Measurements from ENCODE around the gene MYBBP1A. TPM values are rescaled to one million over a fixed set of nuclear protein-coding genes. Genes with fewer than 3 reads are reported as not detected.
A peak's percentile ranks its signal among the peaks of the same experiment; 100 is the strongest.

Gene MYBBP1A
- total and polyA plus RNA-seq, 2 of the 8 experiments (the other 6 are each of a cell fraction or from before 2014, with no cell fraction given) = 46.8 to 151 TPM

DNA sequence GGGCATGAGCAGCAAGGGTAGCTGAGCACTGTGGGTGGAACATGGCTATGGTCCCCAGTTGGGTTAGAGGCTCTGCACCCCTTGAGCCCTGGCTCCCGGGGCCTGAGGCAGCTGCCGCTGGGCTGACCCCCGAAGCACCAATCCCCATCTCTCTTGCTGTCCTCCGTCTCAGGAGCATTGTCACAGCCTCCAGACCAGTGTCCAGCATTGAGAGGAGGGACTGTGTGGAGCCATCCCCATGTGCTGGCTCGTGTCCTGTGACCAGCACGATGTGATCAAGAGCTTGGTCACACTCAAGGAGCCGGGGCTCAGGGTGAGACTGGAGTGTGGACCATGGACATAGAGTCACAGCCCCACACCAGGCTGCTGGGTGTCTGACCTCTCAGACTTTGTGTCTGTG lies 32.0 kb upstream of the MYBBP1A start:
- Histone ChIP-seq H4K5ac (ENCODE audit: insufficient read length, low read depth, low read length) (no peak overlapping the region), H3K18ac (ENCODE audit: extremely low read depth, low read length) (no peak overlapping the region), H3K23ac (ENCODE audit: insufficient read length) (no peak overlapping the region), H2BK5ac (ENCODE audit: low read depth, low read length) (no peak overlapping the region), H3K14ac (ENCODE audit: insufficient read length) (no peak overlapping the region), H4K91ac (replicated peaks; ENCODE audit: insufficient read length, low read length) (no peak overlapping the region), H3K27me3 (replicated peaks in 1 of 4; ENCODE audit: control insufficient read depth in 3 of 4, extremely low read depth in 1 of 4, insufficient read depth in 3 of 4, low read length in 3 of 4) (peaks cover 8 to 45% (median 38%) of the 10 kb centered on the region in 4 experiments), H2BK20ac (ENCODE audit: low read length) (no peak overlapping the region), H4K8ac (ENCODE audit: extremely low read depth, insufficient read depth, low read length) (no peak overlapping the region), H3K36me3 (ENCODE audit: control insufficient read depth in 2 of 4, insufficient read depth in 4 of 4, low read length in 3 of 4) (no peaks in the 10 kb centered on the region), H3K4me2 (ENCODE audit: insufficient read depth in 1 of 2, low read depth in 2 of 2, low read length in 2 of 2) (no peak overlapping the region), H3K23me2 (ENCODE audit: low read depth, low read length) (peaks cover 10% of the 10 kb centered on the region; the same call in 1 of the 2 replicates), H2BK15ac (ENCODE audit: low read length) (0 out of 2 replicates have a peak overlapping the region, but pooled peaks have one; percentile 83), H3K9ac (replicated peaks in 1 of 4; ENCODE audit: extremely low read depth in 1 of 4, low read depth in 3 of 4, low read length in 3 of 4) (no peak overlapping the region), H3K4ac (replicated peaks; ENCODE audit: insufficient read length, low read depth, low read length) (no peak overlapping the region), H2AK5ac (ENCODE audit: low read depth, low read length) (no peak overlapping the region), H3K4me3 (ENCODE audit: extremely low read depth in 1 of 4, insufficient read depth in 2 of 4, low read depth in 3 of 4, low read length in 4 of 4) (no peak overlapping the region), H3K79me2 (ENCODE audit: control insufficient read depth in 1 of 2, insufficient read depth in 2 of 2, low read length in 2 of 2) (no peaks in the 10 kb centered on the region), H4K20me1 (replicated peaks in 1 of 2; ENCODE audit: control insufficient read depth in 1 of 2, insufficient read depth in 2 of 2, low read length in 2 of 2) (peaks cover 0 to 1% of the 10 kb centered on the region in 2 experiments), H3K27ac (ENCODE audit: low read depth, low read length) (no peak overlapping the region), H3K56ac (replicated peaks; ENCODE audit: insufficient read length, low read depth, low read length) (no peak overlapping the region), H2AFZ (ENCODE audit: low read length) (no peak overlapping the region), H3K79me1 (ENCODE audit: low read depth, low read length) (no peaks in the 10 kb centered on the region), H3K4me1 (replicated peaks in 1 of 4; ENCODE audit: control insufficient read depth in 3 of 4, insufficient read depth in 4 of 4, low read length in 3 of 4) (peaks cover 0 to 19% (median 10%) of the 10 kb centered on the region in 4 experiments; a peak in 6 of 7 replicates), H3K9me3 (ENCODE audit: insufficient read depth in 2 of 2, low read depth in 1 of 2, low read length in 1 of 2) (no peaks in the 10 kb centered on the region), H2BK120ac (replicated peaks; ENCODE audit: low read depth, low read length) (no peak overlapping the region), H2BK12ac (ENCODE audit: low read depth, low read length) (no peak overlapping the region)
- POLR2A ChIA-PET (ENCODE audit: partially characterized antibody) = interaction anchor here (0.5 to 1.6 kb wide), 4 partner anchors 11 to 577 kb away, joined by 3 to 6 read pairs (median 4); no protein-coding TSS in a partner anchor
- CTCF ChIA-PET (ENCODE audit: partially characterized antibody) = interaction anchor here (0.8 to 4.2 kb wide), 7 partner anchors 8 to 40 kb away, joined by 3 to 39 read pairs (median 4); no protein-coding TSS in a partner anchor
- FAIRE-seq = no peak
- TF ChIP-seq TEAD4 (IDR thresholded peaks at IDR 0.05; ENCODE audit: low read depth, low read length) = no peak
- TF ChIP-seq MAX (IDR thresholded peaks at IDR 0.05) = no peak
- TF ChIP-seq CHD2 (IDR thresholded peaks at IDR 0.05; ENCODE audit: low read length) = no peak
- TF ChIP-seq CTBP2 (IDR thresholded peaks at IDR 0.05; ENCODE audit: borderline replicate concordance, insufficient read depth, insufficient read length, low read length) = no peak
- no peak for TF ChIP-seq SAP30 (IDR thresholded peaks at IDR 0.05; ENCODE audit: insufficient read depth, insufficient replicate concordance, low read length)
- WGBS, 2 experiments (ENCODE audit: extremely low coverage in 1 of 2, insufficient coverage in 1 of 2, insufficient read length in 1 of 2, insufficient replicate concordance in 2 of 2, low coverage in 1 of 2, low lambda C conversion rate in 2 of 2, missing lambda C conversion rate in 1 of 2) = 89% methylated on average over 7 of the region's 7 CpGs; no CpG with 5 or more reads in 1 of the 2 experiments
- DNase-seq (ENCODE audit: low read depth in 1 of 2, low spot score in 2 of 2) = no peak
